Activated naive CD8-positive, alpha-beta T cell (primary cell): Measurements from ENCODE around the gene USP32.
"Not testable (repeated sequence)": the region's sequence is repeated elsewhere in the genome, so short reads cannot be mapped to it uniquely, and the experiment has no call there.

Experiments used
- H3K27ac Mint-ChIP-seq: one replicate; pipeline ENCODE4 v1.8.0; 2021; ENCODE audit warnings: mixed read lengths
- H3K27me3 Mint-ChIP-seq: one replicate; pipeline ENCODE4 v1.8.0; 2021; ENCODE audit warnings: mixed read lengths
- H3K36me3 Mint-ChIP-seq: one replicate; pipeline ENCODE4 v1.8.0; 2021; ENCODE audit warnings: mixed read lengths
- H3K4me1 Mint-ChIP-seq: one replicate; pipeline ENCODE4 v1.8.0; 2021; ENCODE audit warnings: low read depth, mixed read lengths
- H3K4me3 Mint-ChIP-seq: one replicate; pipeline ENCODE4 v1.8.0; 2021; ENCODE audit warnings: mild to moderate bottlenecking, mixed read lengths
- H3K9me3 Mint-ChIP-seq: one replicate; pipeline ENCODE4 v1.8.0; 2021; ENCODE audit warnings: low read depth, mixed read lengths

Gene USP32

DNA sequence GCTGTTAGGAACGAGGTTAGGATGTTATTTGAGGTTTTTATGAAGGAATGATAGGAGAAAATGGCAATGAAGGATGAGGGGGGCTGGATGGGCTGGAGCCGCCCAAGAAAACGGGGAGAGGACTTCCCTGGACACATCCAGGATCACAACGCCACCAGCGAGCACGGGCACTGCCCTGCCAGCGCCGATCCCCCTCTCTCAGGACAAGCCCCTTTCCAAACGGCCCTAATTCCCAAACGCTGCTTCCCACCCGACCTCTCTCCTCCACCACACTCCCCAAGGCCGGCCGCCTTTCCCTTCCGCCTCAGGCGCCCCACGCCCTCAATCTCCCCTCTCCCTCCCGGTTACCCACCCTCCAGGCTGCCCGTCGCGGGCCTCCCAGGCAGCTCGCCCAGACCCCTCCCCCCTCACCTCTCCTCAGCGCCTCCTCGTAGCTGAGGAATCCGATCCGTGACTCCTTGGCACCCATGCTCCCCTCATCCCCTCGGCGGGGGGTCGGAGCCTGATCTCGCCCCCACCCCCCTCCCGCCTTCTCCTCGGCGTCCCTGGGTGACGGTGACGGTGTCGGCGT is 377 bp downstream of the USP32 start:
- peak overlapping the region; percentile 97 for H3K4me3 Mint-ChIP-seq
- no peaks in the 10 kb centered on the region for H3K36me3 Mint-ChIP-seq
- H3K9me3 Mint-ChIP-seq, result no peaks in the 10 kb centered on the region
- no peaks in the 10 kb centered on the region for H3K27me3 Mint-ChIP-seq
- peaks cover 54% of the 10 kb centered on the region for H3K4me1 Mint-ChIP-seq
- H3K27ac Mint-ChIP-seq, result peak overlapping the region; percentile 95

DNA sequence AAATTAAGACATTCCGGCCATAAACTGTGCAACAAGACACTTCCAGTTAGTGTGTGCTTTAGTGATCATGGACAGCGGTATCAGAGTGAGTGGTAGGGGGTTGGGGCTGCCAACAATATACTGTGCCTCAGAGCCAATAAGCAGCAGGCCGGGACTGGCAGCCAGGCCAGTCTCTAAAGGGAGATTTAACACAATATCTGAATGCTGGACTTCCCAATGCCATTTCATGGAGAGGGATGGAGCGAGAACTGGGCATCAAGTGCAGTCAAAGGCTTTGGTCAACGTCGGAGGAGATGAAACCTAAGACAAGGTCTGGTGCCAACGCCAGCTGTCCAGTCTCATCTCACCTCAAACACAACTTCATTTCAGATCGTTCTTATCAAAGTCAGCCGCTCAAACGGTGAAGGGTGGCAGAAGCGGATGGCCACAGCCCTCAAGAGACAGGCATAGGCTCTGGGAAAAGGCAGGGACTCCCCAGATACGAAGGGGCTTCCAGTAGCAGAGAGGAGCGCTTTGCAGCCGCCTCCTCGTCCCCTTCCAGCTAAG is 935 bp downstream of the USP32 start:
- peak overlapping the region; percentile 95 for H3K27ac Mint-ChIP-seq
- H3K27me3 Mint-ChIP-seq, result no peaks in the 10 kb centered on the region
- H3K4me1 Mint-ChIP-seq, result peaks cover 53% of the 10 kb centered on the region
- no peaks in the 10 kb centered on the region for H3K36me3 Mint-ChIP-seq
- H3K9me3 Mint-ChIP-seq, result no peaks in the 10 kb centered on the region
- H3K4me3 Mint-ChIP-seq, result peak overlapping the region; percentile 97

DNA sequence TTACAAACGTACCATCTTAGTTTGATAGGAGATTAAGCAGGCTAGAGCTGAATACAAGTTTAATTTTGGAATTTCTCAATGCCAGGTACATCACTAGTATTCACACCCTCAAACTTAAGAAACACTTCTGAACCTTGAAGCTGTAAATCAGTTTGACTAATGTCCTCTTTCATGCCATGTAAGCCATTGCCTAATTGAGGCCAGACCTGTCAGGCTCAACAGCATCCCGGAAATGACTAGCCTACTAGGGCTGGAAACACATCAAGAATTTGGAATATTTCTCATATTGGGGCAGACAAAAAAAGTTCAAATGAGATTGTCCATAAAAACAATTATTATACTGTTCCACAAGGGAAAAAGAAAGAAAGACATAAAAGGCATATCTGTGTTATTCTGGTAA is 1.7 kb downstream of the USP32 start:
- peaks cover 50% of the 10 kb centered on the region for H3K4me1 Mint-ChIP-seq
- no peaks in the 10 kb centered on the region for H3K27me3 Mint-ChIP-seq
- H3K27ac Mint-ChIP-seq, result peak overlapping the region; percentile 23
- no peaks in the 10 kb centered on the region for H3K9me3 Mint-ChIP-seq
- H3K36me3 Mint-ChIP-seq, result no peaks in the 10 kb centered on the region
- peak overlapping the region; percentile 97 for H3K4me3 Mint-ChIP-seq

DNA sequence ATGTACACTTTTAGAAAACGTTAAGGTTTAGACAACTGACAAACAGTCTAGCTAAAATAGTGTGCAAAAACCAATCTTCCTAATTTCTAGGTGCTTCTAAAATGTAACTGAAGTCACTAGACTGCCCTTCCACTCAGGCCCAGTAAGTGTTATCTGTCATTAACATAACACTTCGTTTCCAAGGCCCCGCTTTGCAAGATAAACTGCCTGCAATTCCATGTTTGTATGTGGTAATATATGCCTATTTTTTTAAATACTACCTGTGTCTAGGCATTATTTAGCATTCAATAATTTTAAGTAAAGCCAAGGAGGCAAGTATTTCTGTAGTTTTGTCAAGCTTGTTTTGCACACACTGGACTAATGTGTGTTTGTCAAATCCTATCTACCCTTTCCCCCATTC is 3.2 kb downstream of the USP32 start:
- Mint-ChIP-seq H3K9me3 (no peaks in the 10 kb centered on the region), H3K27ac (no peak overlapping the region), H3K4me3 (no peak overlapping the region), H3K4me1 (peaks cover 57% of the 10 kb centered on the region), H3K27me3 (no peaks in the 10 kb centered on the region), H3K36me3 (no peaks in the 10 kb centered on the region)

DNA sequence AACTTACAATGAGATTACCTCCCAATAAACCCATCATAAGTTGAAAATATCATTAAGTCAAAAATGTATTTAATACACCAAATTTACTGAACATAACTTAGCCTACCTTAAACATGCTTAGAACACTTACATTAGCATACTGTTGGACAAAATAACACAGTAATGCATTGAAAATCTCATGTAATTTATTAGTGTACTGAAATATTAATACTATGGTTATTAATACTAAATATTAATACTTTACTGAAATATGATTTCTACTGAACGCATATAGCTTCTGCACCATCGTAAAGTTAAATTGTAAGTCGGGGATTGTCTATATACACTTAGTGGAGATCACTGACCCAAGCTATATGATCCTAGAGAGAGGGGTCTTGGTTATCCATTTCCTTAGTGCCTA is 4.3 kb downstream of the USP32 start:
- H3K27me3 Mint-ChIP-seq, result no peaks in the 10 kb centered on the region
- peaks cover 54% of the 10 kb centered on the region for H3K4me1 Mint-ChIP-seq
- no peak overlapping the region for H3K4me3 Mint-ChIP-seq
- H3K9me3 Mint-ChIP-seq, result no peaks in the 10 kb centered on the region
- H3K36me3 Mint-ChIP-seq, result peaks cover 2% of the 10 kb centered on the region
- H3K27ac Mint-ChIP-seq, result no peak overlapping the region

DNA sequence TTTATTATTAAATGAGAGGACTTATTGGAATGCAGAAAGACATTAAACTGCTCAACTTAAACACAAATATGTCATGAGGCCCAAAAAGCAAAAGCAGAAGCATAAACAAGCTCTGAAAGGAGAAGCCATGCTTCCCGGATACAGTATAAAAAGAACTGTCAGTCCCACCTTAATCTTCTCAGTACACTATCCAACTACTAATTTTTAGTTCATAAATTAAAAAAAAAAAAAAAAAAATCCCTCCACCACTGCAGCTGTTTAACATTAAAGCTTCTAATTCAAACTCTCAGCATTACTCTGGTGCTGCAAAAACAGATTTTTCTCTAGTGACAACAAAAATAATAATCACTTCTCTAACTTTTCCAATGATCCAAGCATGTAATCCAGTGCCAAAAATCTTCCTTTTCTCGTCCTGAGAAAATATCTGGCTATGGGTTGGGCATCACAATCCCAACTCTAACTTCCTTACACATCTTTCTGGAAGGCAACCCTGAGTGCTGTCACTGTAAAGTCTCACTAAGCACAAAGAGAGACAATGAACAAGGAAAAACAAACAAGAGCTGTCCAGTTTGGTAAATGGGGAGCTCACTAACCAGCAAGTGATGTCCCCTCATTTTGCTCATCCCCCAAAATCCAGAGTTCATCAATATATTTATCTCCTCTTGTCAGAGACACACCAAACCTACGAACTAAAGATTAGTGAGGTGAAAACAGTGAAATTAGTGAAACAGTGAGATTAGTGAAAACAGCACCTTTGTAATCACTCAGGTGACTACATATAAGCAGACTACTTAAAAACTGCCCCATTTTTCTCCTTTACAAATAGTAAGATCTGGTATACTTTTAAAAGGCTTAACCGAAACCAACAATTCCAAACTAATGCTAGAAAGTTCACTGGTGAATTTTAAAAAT is 5.5 kb downstream of the USP32 start:
- no peak overlapping the region for H3K4me3 Mint-ChIP-seq
- no peak overlapping the region for H3K27ac Mint-ChIP-seq
- no peaks in the 10 kb centered on the region for H3K9me3 Mint-ChIP-seq
- H3K27me3 Mint-ChIP-seq, result no peaks in the 10 kb centered on the region
- peaks cover 2% of the 10 kb centered on the region for H3K36me3 Mint-ChIP-seq
- H3K4me1 Mint-ChIP-seq, result peaks cover 60% of the 10 kb centered on the region

GRCh38 chr17:60384921-60385320 is 7.0 kb downstream of the USP32 start:
- not testable (repeated sequence) for H3K4me3 Mint-ChIP-seq, H3K36me3 Mint-ChIP-seq, H3K27me3 Mint-ChIP-seq, H3K27ac Mint-ChIP-seq, H3K9me3 Mint-ChIP-seq
- peaks cover 46% of the 10 kb centered on the region for H3K4me1 Mint-ChIP-seq

DNA sequence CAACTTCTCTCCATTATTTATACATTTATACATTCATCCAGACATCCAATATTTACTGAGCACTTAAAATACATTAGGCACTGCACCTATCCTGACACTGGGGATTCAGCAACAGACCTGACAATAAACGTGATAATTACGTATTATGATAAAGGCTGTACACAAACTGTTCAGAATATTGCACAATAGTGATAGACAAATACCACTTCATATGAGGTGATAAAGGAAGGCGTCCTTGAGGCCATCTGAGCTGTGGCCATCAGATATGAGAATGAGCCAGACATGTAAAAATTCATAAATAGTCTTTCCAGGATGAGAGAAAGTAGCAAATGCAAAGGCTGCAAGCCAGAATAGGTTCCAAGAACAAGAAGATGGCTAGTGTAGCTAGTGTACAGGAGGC is 8.6 kb downstream of the USP32 start:
- no peak overlapping the region for H3K27ac Mint-ChIP-seq
- no peaks in the 10 kb centered on the region for H3K9me3 Mint-ChIP-seq
- H3K4me3 Mint-ChIP-seq, result no peak overlapping the region
- peaks cover 40% of the 10 kb centered on the region for H3K4me1 Mint-ChIP-seq
- peaks cover 2% of the 10 kb centered on the region for H3K36me3 Mint-ChIP-seq
- no peaks in the 10 kb centered on the region for H3K27me3 Mint-ChIP-seq

- no peaks in the 10 kb centered on the region for H3K9me3 Mint-ChIP-seq
- H3K4me3 Mint-ChIP-seq, result no peak overlapping the region
- no peak overlapping the region for H3K27ac Mint-ChIP-seq
- H3K4me1 Mint-ChIP-seq, result peaks cover 33% of the 10 kb centered on the region
- H3K36me3 Mint-ChIP-seq, result peaks cover 2% of the 10 kb centered on the region
- H3K27me3 Mint-ChIP-seq, result no peaks in the 10 kb centered on the region
Observed at GRCh38 chr17:60381958-60382357, 10.0 kb downstream of the USP32 start.

DNA sequence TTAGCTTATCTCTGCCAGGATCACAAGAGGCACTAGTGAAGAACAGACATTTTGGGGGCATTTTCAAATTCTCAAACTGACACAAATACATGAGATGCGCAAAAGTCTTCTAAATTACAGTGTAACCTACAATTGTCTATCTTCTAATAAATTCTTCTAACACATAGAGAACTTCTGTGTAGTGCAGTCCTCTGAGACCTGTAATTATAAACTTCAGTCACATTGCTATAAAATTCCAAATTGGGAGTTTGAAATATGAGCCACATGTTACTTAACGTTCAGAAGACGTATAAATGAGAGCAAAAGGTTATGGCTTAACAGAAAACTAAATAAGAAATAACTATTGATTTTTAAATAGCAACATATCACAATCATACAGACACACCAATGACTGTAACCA is 12.5 kb downstream of the USP32 start:
- H3K36me3 Mint-ChIP-seq, H3K4me3 Mint-ChIP-seq, H3K27ac Mint-ChIP-seq, H3K9me3 Mint-ChIP-seq, H3K27me3 Mint-ChIP-seq: not testable (repeated sequence)
- peaks cover 20% of the 10 kb centered on the region for H3K4me1 Mint-ChIP-seq

DNA sequence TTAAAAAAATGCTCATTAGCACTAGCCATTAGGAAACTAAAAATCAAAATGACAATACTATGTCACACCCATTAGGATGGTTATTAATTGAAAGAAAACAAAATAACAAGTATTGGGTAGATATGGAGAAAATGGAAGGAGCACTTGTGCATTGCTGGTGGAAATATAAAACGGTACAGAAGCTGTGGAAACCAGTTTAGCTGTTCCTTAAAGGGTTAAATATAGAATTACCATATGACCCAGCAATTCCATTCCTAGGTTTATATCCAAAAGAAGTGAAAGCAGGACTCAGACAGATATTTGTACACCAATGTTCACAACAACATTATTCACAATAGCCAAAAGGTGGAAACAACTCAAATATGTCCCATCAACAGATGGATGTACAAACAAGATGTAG is 13.7 kb downstream of the USP32 start:
- H3K27ac Mint-ChIP-seq, H3K36me3 Mint-ChIP-seq, H3K9me3 Mint-ChIP-seq, H3K27me3 Mint-ChIP-seq, H3K4me3 Mint-ChIP-seq: not testable (repeated sequence)
- H3K4me1 Mint-ChIP-seq, result peaks cover 11% of the 10 kb centered on the region

- no peaks in the 10 kb centered on the region for H3K27me3 Mint-ChIP-seq
- no peaks in the 10 kb centered on the region for H3K9me3 Mint-ChIP-seq
- peaks cover 19% of the 10 kb centered on the region for H3K4me1 Mint-ChIP-seq
- H3K27ac Mint-ChIP-seq, result no peak overlapping the region
- no peak overlapping the region for H3K4me3 Mint-ChIP-seq
- peaks cover 7% of the 10 kb centered on the region for H3K36me3 Mint-ChIP-seq
Observed at GRCh38 chr17:60372790-60373483, 19.0 kb downstream of the USP32 start.

DNA sequence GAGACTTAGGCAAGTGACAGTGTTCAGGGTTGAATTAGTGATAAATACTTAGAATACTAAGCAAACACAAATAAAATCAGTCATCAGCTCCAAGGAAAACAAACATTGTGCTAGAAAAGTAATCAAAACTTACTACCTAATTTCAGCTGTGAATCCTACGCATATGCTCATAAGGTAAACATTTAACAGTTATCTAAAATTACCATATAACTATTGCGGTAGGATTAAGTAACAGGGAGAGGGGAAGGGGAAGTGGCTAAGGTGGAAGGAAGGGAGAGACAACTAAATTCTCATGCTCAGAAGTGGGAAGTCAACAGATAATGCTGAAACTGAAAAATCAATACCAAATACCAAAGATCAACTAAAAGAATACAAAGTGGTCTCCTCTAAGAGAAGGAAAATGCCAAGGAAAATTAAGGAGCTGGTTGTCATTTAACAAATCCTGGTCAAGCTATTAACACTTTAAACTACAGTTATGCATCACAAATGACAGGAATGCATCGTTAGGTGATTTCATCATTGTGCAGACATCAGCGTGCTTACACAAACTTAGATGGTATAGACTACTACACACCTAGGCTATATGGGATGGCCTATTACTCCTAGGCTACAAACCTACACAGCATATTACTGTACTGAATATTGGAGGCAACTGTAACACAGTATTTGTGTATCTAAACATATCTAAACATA is 20.0 kb downstream of the USP32 start:
- Mint-ChIP-seq H3K27me3 (no peaks in the 10 kb centered on the region), H3K27ac (no peak overlapping the region), H3K4me3 (no peak overlapping the region), H3K9me3 (no peaks in the 10 kb centered on the region), H3K36me3 (peaks cover 7% of the 10 kb centered on the region), H3K4me1 (peaks cover 21% of the 10 kb centered on the region)

- Mint-ChIP-seq H3K27ac (no peak overlapping the region), H3K4me3 (no peak overlapping the region), H3K36me3 (peaks cover 5% of the 10 kb centered on the region), H3K27me3 (no peaks in the 10 kb centered on the region), H3K9me3 (no peaks in the 10 kb centered on the region), H3K4me1 (peaks cover 21% of the 10 kb centered on the region)
Observed at GRCh38 chr17:60371416-60371815, 20.5 kb downstream of the USP32 start.

- Mint-ChIP-seq H3K4me3 (no peak overlapping the region), H3K36me3 (peaks cover 5% of the 10 kb centered on the region), H3K4me1 (peaks cover 21% of the 10 kb centered on the region), H3K27me3 (no peaks in the 10 kb centered on the region), H3K9me3 (no peaks in the 10 kb centered on the region), H3K27ac (no peak overlapping the region)
Observed at GRCh38 chr17:60369727-60370126, 22.2 kb downstream of the USP32 start.
